ENCODE data around the gene CD46.
A peak's percentile ranks its signal among the peaks of the same experiment; 100 is the strongest.
"Not testable (repeated sequence)": the region's sequence is repeated elsewhere in the genome, so short reads cannot be mapped to it uniquely, and the experiment has no call there.

The CD46 gene

DNA sequence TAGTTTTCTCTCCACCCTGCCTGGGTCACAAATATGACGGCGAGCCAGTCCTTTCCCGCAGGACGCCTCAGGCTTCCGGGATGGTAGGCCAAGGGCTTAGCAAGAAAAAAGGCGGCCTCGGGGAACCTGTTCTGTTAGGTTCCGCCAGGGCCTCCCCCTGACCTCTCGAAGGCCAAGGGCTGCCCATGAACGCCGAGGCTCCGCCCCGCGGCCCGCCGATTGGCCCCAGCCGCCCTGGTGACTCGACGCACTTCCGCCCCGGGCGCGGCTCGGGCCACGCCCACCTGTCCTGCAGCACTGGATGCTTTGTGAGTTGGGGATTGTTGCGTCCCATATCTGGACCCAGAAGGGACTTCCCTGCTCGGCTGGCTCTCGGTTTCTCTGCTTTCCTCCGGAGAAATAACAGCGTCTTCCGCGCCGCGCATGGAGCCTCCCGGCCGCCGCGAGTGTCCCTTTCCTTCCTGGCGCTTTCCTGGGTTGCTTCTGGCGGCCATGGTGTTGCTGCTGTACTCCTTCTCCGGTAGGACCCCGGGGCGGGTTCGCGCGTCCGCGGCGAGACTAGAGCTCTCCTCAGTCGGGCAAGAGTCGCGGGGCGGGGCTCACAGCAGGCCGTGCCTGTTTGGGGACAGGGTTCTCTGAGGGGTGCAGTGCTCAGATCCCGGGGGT, at the start of gene CD46:
TSS of gene CD46 (plus strand) at position 265 of the 666 bp plus-strand sequence. CDS start at position 424, 159 bp downstream.
- H3K4me3 ChIP-seq (ENCODE audit: low read depth, low read length), result peak within 1 kb of the TSS; percentile 94

DNA sequence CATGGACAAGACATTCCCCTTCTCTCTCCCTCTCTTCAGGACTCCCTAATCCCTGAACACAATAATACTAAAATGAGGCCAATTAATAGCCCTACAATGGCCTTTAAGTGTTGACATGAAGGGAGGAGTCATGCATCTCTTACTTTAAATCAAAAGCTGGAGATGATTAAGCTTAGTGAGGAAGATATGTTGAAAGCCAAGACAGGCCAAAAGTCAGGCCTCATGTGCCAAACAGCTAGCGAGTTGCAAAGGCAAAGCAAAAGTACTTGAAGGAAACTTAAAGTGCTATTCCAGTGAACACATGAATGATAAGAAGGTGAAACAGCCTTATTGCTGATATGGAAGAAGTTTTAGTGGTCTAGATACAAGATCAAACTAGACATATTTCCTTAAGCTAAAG, 49.5 kb upstream of the CD46 start:
- H3K4me3 ChIP-seq (ENCODE audit: low read depth, low read length), result no peak overlapping the region

DNA sequence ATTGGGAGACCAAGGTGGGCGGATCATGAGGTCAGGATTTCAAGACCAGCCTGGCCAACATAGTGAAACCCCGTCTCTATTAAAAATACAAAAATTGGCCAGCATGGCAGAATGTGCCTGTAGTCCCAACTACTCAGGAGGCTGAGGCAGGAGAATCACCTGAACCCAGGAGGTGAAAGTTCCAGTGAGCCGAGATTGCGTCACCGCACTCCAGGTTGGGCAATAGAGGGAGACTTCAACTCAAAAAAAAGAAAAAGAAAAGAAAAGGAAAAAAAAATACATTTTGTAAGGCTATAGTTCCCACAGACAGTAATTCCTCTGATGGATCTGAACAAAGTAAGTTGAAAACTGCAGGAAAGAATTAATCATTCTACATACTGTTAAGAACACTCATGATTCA, 48.1 kb upstream of the CD46 start:
- H3K4me3 ChIP-seq (ENCODE audit: low read depth, low read length), result no peak overlapping the region

DNA sequence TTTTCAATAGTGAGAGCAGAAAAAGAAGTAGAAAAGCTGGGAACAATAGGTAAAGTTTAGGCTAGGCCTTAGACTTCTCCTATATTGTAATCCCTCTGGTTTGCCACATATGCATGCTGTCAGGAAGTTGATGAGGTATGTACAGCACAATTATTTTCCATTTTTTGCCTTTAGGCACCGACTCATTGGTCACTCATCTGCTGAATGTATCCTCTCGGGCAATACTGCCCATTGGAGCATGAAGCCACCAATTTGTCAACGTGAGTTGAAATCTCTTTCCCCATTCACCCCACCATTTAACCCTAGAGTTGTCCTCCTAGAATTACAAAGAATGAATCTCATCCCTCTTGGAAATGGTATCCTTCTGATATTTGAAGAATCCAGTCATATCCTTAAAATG, 43.9 kb upstream of the CD46 start:
- H3K4me3 ChIP-seq (ENCODE audit: low read depth, low read length), result not testable (repeated sequence)

DNA sequence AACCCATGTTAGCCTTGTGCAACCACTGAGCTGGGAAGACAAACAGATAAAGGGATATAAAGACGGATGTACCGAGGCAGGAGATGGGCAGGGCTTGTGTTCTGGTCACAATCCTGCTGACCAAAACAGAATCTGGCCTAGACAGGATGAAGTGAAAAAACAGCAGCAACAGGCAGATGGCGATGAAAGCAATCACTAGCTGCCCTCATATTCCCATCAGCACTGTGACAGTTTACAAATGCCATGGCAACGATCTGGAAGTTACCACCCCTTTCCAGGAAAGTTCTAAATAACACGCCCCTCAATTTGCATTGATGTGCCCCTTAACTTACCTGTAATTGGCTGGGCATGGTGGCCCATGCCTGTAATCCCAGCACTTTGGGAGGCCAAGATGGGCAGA, 40.6 kb upstream of the CD46 start:
- H3K4me3 ChIP-seq (ENCODE audit: low read depth, low read length), result no peak overlapping the region

DNA sequence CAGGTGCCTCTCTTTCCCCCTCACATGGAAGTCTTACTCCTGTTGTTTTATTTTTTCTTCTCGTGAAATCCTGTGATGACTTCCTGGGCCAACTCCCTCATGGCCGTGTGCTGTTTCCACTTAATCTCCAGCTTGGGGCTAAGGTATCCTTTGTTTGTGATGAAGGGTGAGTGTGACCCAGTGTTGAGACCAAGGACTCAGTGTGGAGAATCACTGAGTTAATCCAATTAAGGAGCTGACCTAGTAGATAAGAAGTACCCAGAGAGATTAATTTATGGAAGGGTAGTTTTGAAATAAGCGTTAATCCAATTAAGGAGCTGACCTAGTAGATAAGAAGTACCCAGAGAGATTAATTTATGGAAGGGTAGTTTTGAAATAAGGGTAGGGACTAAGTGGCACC, 39.2 kb upstream of the CD46 start:
- H3K4me3 ChIP-seq (ENCODE audit: low read depth, low read length), result not testable (repeated sequence)

DNA sequence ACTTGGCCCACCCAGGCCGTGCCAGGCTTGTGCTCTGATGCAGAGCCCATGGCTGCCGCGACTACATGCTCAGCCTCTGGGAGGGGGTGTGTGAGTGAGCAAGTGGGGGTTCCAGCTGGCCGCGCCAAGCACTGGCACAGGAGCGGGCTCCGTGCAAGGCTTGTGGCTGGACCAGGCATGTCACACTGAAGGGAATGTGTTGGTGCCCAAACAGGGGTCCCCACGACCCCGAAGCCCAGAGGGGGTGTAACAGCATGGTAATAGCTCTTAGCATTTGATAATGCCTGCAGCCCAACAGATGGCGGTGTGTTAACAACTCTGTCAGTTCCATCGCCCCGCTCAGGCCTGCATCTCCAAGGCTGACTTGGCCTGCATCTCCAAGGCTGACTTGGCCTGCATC, 38.3 kb upstream of the CD46 start:
- no peak overlapping the region for H3K4me3 ChIP-seq (ENCODE audit: low read depth, low read length)

DNA sequence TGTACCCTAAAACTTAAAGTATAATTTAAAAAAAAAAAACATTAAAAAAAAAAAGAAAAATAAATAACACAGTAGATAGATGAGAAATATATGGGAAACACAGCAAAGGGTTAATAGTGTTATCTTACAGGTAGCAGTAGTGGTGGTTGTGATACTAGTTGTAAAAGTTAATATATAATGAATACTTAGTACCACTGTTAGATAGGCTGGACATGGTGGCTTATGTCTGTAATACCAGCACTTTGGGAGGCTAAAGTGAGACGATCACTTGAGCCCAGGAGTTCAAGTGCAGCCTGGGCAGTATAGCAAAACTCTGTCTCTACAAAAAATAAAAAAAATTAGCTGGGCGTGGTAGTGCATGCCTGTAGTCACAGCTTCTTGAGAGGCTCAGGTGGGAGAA, 32.6 kb upstream of the CD46 start:
- no peak overlapping the region for H3K4me3 ChIP-seq (ENCODE audit: low read depth, low read length)

DNA sequence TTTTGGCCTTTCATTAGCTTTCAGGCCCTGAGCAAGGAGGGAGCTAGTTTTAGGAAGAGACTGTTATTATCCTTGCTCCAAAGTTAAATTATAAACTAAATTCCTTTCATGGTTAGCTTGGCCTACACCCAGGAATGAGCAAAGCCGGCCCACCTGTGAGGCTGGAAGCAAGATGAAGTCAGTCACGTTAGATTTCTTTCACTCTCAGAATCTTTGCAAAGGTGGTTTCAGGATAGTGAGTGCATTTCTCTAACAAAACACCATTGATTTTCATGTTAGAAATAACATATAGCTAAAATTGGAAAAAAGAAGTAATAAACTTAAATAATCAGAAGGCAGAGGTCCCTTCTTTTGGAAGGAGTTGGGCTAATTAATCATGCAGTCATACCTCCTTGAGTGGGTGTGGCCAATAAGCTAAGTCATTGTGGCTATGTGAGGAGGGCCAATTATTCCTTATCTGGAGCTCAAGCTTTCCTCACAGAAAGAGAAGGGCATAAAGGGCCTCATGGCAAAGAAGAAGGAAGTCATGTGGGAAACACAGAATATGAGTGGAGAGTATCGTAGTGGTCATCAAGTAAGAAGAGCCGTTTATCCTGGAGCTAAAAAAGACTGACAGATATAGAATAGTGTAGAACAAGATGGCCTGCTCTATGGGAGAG, 23.5 kb upstream of the CD46 start:
- H3K4me3 ChIP-seq (ENCODE audit: low read depth, low read length), result not testable (repeated sequence)

DNA sequence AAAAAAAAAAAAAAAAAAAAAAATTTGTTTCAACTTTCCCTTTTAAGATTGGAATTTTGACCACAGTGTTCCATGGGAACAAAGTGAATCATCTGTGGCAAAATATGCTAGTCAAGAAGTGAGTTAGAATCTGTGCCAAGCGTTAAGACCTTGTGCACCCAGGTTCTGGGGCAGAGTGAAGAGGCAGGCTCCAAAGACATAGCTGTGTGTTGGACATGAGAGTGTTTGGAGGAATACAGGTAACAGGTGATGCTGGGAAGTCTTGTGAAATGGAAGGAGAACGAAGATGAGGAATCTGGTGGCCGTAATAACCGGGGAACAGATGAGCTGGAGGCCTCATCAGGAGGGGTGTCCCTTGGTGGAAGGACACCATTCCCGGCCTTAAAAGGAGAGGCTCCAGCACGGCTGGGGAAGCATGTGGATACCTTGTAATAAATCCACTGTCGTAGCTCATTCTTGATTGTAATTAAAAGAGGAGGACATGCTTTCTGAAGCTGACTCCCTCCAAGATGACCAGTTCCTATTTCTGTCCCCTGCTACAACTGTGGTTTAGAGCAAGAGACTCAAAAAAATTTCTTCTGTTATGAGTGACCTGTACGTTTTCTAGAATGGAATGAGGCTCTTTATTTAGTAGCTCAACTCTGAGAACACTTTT, 14.2 kb upstream of the CD46 start:
- H3K4me3 ChIP-seq (ENCODE audit: low read depth, low read length), result not testable (repeated sequence)

DNA sequence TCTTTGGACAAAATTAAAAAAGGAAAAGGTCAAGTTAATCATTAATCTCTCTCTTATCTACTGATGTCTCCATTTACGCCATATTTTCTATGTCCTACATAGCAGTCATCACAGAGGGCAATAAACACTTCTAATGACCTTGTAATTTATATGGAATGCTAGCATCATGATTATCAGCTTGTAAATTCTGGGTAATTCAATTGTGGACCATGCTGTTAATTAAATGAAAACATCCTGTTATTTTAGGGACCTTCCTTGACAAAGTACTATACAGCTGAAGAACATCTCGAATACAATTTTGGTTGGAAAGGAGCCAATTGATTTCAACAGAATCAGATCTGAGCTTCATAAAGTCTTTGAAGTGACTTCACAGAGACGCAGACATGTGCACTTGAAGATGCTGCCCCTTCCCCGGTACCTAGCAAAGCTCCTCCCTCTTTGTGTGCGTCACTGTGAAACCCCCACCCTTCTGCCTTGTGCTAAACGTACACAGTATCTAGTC, 13.6 kb upstream of the CD46 start:
- H3K4me3 ChIP-seq (ENCODE audit: low read depth, low read length), result not testable (repeated sequence)

DNA sequence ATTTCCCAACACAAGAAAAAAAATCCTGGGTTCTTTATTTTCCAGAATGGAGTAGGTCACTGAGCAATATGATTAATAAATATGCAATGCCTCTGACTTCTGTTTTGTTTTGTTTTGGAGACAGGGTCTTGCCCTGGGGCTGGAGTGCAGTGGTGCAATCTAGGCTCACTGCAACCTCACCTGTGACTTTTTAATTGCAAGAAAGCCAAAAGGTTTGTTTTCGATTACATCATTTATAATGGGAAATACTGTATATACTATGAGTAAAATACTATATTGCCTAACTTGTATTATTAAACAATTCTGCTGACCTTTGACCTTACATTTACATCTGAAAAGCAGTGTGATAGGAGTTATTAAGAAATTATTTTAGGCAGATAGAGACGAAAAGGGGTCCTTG, 11.6 kb upstream of the CD46 start:
- no peak overlapping the region for H3K4me3 ChIP-seq (ENCODE audit: low read depth, low read length)

DNA sequence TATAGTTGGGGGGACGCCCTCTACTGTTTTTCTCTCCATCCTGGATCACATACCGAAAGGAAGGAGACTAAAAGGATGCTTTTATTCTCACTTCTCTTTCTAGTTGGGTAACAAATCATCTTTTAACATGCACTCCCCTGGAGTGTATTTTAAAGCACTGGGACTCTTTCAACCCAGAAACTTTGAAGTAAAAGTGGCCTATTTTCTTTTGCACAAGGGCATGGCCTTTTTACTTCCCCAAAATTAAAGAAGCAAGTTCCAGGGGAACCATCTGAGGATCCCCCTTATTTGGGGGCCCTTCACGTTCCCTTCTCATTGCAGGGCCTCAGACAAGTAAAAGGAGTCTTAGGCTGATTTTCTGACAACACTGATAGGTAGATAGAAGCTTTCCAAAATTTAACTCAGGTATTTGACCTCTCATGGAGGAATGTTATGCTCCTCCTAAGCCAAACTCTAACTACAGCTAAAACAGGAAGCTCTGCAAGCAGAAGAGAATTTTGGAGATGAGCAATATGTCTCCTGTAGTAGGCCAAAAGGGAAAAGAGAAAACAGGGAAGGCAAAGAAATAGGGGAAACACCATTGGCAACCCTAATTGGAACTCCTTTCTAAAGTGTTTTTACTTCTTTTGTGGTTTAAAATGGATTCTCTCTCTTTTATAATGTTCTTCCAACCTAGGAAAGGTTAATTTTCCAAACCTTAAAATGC, 8.9 kb upstream of the CD46 start:
- no peak overlapping the region for H3K4me3 ChIP-seq (ENCODE audit: low read depth, low read length)

DNA sequence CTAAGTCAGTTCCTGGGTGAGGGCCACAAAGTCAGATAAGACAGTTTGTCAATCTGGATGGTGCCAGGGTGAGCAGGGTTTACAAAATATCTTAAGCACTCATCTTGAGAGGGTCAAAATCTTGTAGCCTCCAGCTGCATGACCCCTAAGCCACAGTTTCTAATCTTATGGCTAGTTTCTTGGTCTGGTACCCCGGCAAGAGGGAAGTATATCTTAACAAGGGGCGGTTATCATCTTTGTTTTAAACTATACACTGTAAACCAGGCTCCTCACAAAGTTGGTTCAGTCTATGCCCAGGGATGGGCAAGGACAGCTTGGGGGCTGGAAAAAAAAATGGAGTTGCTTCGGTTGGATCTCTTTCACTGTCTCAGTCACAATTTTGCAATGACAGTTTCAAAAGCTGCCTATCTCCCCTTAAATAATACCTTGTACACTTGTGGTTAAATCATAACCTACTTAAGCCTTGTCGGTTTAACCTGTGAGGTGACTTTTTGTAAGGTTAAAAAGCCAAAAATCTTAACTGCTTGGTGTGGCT, 7.8 kb upstream of the CD46 start:
- H3K4me3 ChIP-seq (ENCODE audit: low read depth, low read length), result no peak overlapping the region

DNA sequence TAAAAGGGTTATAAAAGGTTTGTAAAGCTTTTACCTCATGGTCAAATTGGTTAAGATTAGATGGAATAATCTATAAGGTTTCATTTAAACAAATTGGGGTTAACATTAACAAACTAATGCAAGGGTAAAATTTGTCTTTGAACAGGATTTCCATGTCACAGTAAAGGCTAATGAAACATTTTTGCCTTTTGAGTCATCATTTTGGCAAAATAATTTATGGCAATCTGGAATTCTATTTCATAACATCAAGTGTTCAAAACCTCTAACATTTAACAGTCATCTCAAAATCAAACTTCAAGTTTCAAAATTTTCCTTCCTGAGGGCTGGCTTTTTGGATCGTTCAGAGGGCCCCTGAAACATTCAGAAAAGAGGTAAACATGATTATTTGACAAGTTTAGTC, 6.6 kb upstream of the CD46 start:
- H3K4me3 ChIP-seq (ENCODE audit: low read depth, low read length), result no peak overlapping the region

DNA sequence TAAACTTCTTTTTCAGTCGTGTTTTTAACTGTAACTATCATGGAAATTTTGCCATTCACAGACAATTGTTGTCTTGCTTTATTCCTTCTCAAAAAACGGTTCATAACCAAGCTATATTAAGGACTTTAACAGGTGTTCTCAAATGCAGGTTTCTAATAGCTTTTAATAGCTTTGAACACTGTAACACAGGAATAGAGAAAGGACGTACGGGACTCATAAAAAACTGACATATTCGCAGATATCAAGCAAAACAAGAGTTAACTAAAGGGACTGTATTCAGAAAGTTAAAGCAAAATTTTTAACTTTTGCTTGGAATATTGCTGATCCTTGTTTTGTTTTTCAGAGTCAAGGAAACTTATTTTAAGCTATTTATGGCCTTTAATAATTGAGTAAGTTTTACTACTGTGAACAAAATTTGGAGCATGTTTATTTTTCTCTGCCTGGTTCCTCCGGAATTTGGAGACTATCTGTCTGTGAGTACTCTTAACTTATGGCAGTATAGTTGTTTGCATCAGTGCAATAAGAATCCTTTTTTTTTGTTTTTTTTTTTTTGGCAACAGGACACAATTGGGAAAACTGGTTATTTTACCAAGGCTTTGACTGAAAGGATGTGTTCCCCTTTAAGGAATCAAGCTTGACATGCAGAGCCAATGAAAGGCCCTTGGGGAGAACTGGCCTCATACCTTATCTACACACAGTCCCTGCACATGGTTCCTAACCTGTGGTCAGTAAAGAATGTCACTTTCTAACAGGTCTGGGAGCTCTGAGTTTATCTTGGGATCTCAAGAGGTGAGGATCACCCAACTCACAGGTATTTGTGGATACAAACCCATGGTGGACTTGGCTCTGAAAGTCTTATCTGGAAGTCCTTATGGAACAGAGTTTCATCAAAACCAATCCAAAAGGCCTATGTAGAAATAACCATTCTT, 5.8 kb upstream of the CD46 start:
- H3K4me3 ChIP-seq (ENCODE audit: low read depth, low read length), result no peak overlapping the region

DNA sequence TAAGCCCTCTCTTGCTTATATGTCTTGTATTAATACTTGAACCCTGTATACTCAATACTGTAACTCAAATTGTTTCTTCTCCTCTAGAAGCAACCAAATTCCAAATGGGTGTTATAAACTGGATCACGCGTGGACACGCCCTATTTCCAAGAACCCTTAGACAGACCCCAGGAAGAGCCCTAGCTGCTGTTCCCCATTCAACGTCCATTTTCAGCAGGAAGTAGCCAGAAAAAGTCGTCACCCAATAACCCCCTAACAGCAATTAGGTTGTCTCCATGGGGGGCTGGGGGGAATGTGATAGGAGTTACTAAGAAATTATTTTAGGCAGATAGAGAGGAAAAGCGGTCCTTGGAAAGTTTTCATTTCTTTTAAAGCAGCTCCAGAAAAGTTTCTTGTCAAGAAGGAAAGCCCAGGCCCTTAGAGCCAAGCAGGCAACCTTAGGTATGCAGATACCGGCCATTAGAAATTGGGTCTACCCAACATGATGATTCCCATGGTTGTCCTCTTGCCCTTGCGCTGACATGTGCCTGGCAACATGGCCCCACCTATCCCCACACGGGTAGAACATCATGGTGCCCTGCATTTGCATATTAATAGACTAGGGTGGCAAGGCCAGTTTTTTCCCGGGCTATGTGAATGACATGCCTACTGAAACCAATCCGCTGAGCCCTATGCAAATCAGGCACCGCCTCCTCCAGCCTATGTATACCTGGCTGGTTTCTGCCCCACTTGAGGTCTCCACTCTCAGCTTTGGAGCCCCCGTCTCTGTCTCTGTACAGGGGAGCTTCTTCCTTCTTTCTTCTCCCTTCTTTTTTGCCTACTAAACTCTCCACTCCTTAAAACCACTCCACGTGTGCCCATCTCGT, 4.0 kb upstream of the CD46 start:
- no peak overlapping the region for H3K4me3 ChIP-seq (ENCODE audit: low read depth, low read length)

DNA sequence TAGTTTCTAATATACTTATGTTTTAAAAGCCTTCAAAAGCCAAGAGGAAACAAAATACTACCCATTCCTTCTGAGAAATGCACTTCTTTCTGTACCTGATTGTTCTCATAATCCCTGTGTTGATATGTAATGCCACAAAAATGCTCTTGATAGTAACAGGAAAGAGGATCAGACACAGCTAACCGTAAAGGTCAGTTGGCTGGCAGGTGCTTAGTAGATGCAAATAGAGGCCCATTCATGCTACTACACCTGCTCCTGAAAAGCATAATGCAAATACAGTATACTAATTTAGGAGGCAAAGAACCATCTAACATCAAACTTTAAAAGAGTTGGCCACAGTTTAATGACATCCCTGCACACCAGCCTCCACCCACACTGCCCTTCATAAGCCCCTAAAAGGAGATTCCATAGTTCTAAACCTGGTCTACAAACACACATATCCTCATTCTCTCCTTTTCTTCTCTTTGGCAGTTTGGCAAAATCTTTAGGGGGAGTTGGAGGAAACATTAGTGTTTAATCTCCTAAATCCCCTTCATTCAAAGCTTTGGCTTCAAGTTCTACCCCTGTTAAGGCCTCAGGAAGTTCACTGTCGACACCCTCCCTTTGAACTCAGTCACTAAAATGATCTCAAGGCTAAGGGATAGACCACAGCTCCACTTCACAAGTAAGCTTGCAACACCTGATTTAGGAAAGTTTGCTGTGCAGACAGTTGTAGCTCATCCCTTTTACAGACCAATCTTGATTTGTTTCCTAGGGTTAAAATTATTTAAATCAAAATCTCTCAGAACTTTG, 2.9 kb upstream of the CD46 start:
- no peak overlapping the region for H3K4me3 ChIP-seq (ENCODE audit: low read depth, low read length)
